ENCODE measurements around the gene ESRRA.
A peak's percentile ranks its signal among the peaks of the same experiment; 100 is the strongest.

ESRRA gene

DNA sequence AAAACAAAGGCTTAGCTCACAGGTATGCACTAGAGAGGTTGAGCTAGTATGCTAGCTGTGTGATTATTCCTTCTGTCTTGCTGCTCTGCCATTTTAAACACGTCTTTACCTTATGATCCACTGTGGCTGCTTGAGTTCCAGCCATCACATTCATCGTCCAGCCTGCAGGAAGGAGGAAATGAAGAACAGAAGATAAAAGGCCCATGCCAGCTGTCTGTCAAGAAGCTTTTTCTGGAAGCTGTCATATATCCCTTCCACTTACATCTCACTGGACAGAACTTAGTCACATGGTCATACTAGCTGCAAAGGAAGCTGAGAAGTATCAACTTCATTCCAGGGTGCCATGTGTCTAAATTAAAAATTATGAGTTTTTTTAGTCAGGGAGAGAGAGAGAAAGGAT, 22.1 kb downstream of the ESRRA start:
- 89% methylated on average over 2 of the region's 2 CpGs for WGBS
- Histone ChIP-seq H2AFZ (ENCODE audit: low read depth, low read length) (no peak overlapping the region), H3K23ac (ENCODE audit: low read length in 2 of 2) (no peak overlapping the region), H3K4me3 (ENCODE audit: insufficient read depth in 1 of 2, low read depth in 1 of 2, low read length in 2 of 2) (no peak overlapping the region), H3K9me3 (ENCODE audit: control insufficient read depth, low read length) (peaks cover 3% of the 10 kb centered on the region), H2AK5ac (ENCODE audit: low read length, severe bottlenecking) (no peak overlapping the region), H3K14ac (ENCODE audit: low read length in 2 of 2) (no peak overlapping the region), H2BK15ac (ENCODE audit: low read depth, poor library complexity, severe bottlenecking) (no peak overlapping the region), H3K27me3 (ENCODE audit: control insufficient read depth in 1 of 2, insufficient read depth in 1 of 2, low read length in 2 of 2) (no peaks in the 10 kb centered on the region), H3K4ac (ENCODE audit: low read depth in 1 of 2, low read length in 2 of 2) (no peak overlapping the region), H3K4me1 (ENCODE audit: control insufficient read depth, insufficient read depth, low read depth, low read length) (peaks cover 21% of the 10 kb centered on the region), H4K8ac (ENCODE audit: low read length) (no peak overlapping the region), H4K91ac (ENCODE audit: low read length) (no peak overlapping the region), H2BK5ac (ENCODE audit: low read depth, low read length, poor library complexity, severe bottlenecking) (no peak overlapping the region), H3K4me2 (ENCODE audit: low read length, poor library complexity, severe bottlenecking) (no peak overlapping the region), H3K9ac (ENCODE audit: low read length) (no peak overlapping the region), H3K27ac (ENCODE audit: low read length, poor library complexity, severe bottlenecking) (no peak overlapping the region), H3K36me3 (ENCODE audit: control insufficient read depth in 1 of 2, insufficient read depth in 2 of 2, low read depth in 1 of 2, low read length in 2 of 2) (peaks cover 13 to 20% of the 10 kb centered on the region in 2 experiments), H3K79me1 (replicated peaks; ENCODE audit: low read length, poor library complexity, severe bottlenecking) (no peaks in the 10 kb centered on the region), H3K18ac (ENCODE audit: low read depth in 1 of 2, low read length in 2 of 2) (no peak overlapping the region), H2BK120ac (ENCODE audit: low read depth, low read length) (no peak overlapping the region), H2BK12ac (ENCODE audit: low read length in 2 of 2) (no peak overlapping the region)
- no peak for DNase-seq

- Histone ChIP-seq H2BK5ac (ENCODE audit: low read depth, low read length, poor library complexity, severe bottlenecking) (no peak overlapping the region), H3K9me3 (ENCODE audit: control insufficient read depth, low read length) (peaks cover 3% of the 10 kb centered on the region), H2AK5ac (ENCODE audit: low read length, severe bottlenecking) (no peak overlapping the region), H3K4me1 (ENCODE audit: control insufficient read depth, insufficient read depth, low read depth, low read length) (peaks cover 16% of the 10 kb centered on the region), H4K91ac (ENCODE audit: low read length) (no peak overlapping the region), H3K9ac (ENCODE audit: low read length) (no peak overlapping the region), H3K18ac (ENCODE audit: low read depth in 1 of 2, low read length in 2 of 2) (no peak overlapping the region), H3K4me3 (ENCODE audit: insufficient read depth in 1 of 2, low read depth in 1 of 2, low read length in 2 of 2) (no peak overlapping the region), H3K79me1 (replicated peaks; ENCODE audit: low read length, poor library complexity, severe bottlenecking) (no peaks in the 10 kb centered on the region), H2BK12ac (ENCODE audit: low read length in 2 of 2) (no peak overlapping the region), H3K27me3 (ENCODE audit: control insufficient read depth in 1 of 2, insufficient read depth in 1 of 2, low read length in 2 of 2) (no peaks in the 10 kb centered on the region), H3K4me2 (ENCODE audit: low read length, poor library complexity, severe bottlenecking) (no peak overlapping the region), H2BK15ac (ENCODE audit: low read depth, poor library complexity, severe bottlenecking) (no peak overlapping the region), H3K36me3 (ENCODE audit: control insufficient read depth in 1 of 2, insufficient read depth in 2 of 2, low read depth in 1 of 2, low read length in 2 of 2) (peaks cover 6 to 14% of the 10 kb centered on the region in 2 experiments), H4K8ac (ENCODE audit: low read length) (no peak overlapping the region), H3K4ac (ENCODE audit: low read depth in 1 of 2, low read length in 2 of 2) (no peak overlapping the region), H2AFZ (ENCODE audit: low read depth, low read length) (no peak overlapping the region), H2BK120ac (ENCODE audit: low read depth, low read length) (no peak overlapping the region), H3K14ac (ENCODE audit: low read length in 2 of 2) (no peak overlapping the region), H3K27ac (ENCODE audit: low read length, poor library complexity, severe bottlenecking) (no peak overlapping the region), H3K23ac (ENCODE audit: low read length in 2 of 2) (no peak overlapping the region)
- no peak for DNase-seq
- 98% methylated on average over 2 of the region's 3 CpGs for WGBS
These were observed 22.7 kb downstream of the ESRRA start for GRCh38 chr11:64327993-64328392.

GRCh38 chr11:64330888-64331287, 25.6 kb downstream of the ESRRA start:
- no peak overlapping the region for H2BK12ac ChIP-seq (ENCODE audit: low read length in 2 of 2)
- H2AFZ ChIP-seq (ENCODE audit: low read depth, low read length) = no peak overlapping the region
- H3K9me3 ChIP-seq (ENCODE audit: control insufficient read depth, low read length) = peaks cover 3% of the 10 kb centered on the region
- no peak overlapping the region for H4K8ac ChIP-seq (ENCODE audit: low read length)
- no peak overlapping the region for H3K4me3 ChIP-seq (ENCODE audit: insufficient read depth in 1 of 2, low read depth in 1 of 2, low read length in 2 of 2)
- no peak overlapping the region for H3K18ac ChIP-seq (ENCODE audit: low read depth in 1 of 2, low read length in 2 of 2)
- peak overlapping the region; percentile 4 for H2BK15ac ChIP-seq (ENCODE audit: low read depth, poor library complexity, severe bottlenecking)
- H3K79me1 ChIP-seq (replicated peaks; ENCODE audit: low read length, poor library complexity, severe bottlenecking) = no peaks in the 10 kb centered on the region
- no peak overlapping the region for H3K14ac ChIP-seq (ENCODE audit: low read length in 2 of 2)
- H3K4me1 ChIP-seq (ENCODE audit: control insufficient read depth, insufficient read depth, low read depth, low read length) = peaks cover 20% of the 10 kb centered on the region
- no peak overlapping the region for H3K23ac ChIP-seq (ENCODE audit: low read length in 2 of 2)
- DNase-seq = no peak
- no peak overlapping the region for H2AK5ac ChIP-seq (ENCODE audit: low read length, severe bottlenecking)
- WGBS = 96% methylated on average over 11 of the region's 11 CpGs
- H3K36me3 ChIP-seq (ENCODE audit: control insufficient read depth in 1 of 2, insufficient read depth in 2 of 2, low read depth in 1 of 2, low read length in 2 of 2) = no peaks in the 10 kb centered on the region
- no peaks in the 10 kb centered on the region for H3K27me3 ChIP-seq (ENCODE audit: control insufficient read depth in 1 of 2, insufficient read depth in 1 of 2, low read length in 2 of 2)
- no peak overlapping the region for H3K4me2 ChIP-seq (ENCODE audit: low read length, poor library complexity, severe bottlenecking)
- no peak overlapping the region for H2BK120ac ChIP-seq (ENCODE audit: low read depth, low read length)
- H2BK5ac ChIP-seq (ENCODE audit: low read depth, low read length, poor library complexity, severe bottlenecking) = no peak overlapping the region
- no peak overlapping the region for H3K4ac ChIP-seq (ENCODE audit: low read depth in 1 of 2, low read length in 2 of 2)
- no peak overlapping the region for H4K91ac ChIP-seq (ENCODE audit: low read length)
- no peak overlapping the region for H3K27ac ChIP-seq (ENCODE audit: low read length, poor library complexity, severe bottlenecking)
- H3K9ac ChIP-seq (ENCODE audit: low read length) = no peak overlapping the region

DNA sequence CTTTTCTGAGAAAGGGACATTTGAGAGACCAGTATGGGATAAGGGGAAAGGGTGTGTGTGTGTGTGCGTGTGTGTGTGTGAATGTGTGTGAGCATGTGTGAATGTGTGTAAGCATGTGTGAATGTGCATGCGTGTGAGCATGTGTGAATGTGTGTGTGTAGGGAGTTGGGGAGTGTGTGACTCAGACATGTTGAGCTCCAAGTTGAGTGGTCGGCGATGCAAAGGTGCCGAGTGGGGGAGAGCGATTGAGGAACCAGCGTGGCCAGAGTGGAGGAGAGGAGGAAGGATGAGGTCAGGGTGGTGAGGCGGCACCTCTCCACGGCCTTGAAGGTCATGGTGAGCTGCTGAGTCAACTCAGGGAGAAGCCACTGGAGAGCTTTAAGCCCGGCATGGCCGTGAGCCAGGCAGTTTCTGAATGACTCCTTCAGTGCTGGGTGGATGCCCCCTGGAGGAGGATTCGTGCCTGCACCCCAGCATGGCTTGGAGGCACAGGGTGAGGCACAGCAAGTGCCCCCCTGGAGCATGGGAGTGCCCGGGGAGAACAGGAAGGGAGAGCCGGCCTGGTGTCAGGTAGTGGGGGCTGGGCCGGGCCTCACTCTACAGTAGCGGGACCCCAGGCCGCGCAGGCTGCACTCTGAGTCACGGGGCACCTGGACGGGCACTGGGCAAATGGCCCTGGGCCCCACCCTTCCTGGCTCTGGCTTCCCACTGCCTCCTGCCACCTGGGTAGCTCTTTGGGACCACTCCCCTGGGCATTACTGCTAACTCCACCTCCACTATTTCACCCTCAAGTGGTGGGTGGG, 26.4 kb downstream of the ESRRA start:
- Histone ChIP-seq H3K79me1 (replicated peaks; ENCODE audit: low read length, poor library complexity, severe bottlenecking) (no peaks in the 10 kb centered on the region), H2BK5ac (ENCODE audit: low read depth, low read length, poor library complexity, severe bottlenecking) (no peak overlapping the region), H3K9me3 (ENCODE audit: control insufficient read depth, low read length) (peaks cover 3% of the 10 kb centered on the region), H3K4me2 (ENCODE audit: low read length, poor library complexity, severe bottlenecking) (no peak overlapping the region), H3K4ac (ENCODE audit: low read depth in 1 of 2, low read length in 2 of 2) (no peak overlapping the region), H2BK12ac (ENCODE audit: low read length in 2 of 2) (peak overlapping the region in 1 of 2 experiments; percentile 57), H3K27ac (ENCODE audit: low read length, poor library complexity, severe bottlenecking) (no peak overlapping the region), H3K4me3 (ENCODE audit: insufficient read depth in 1 of 2, low read depth in 1 of 2, low read length in 2 of 2) (peak overlapping the region in 1 of 2 experiments; percentile 36), H3K23ac (ENCODE audit: low read length in 2 of 2) (no peak overlapping the region), H2AK5ac (ENCODE audit: low read length, severe bottlenecking) (peak overlapping the region; percentile 50), H2BK120ac (ENCODE audit: low read depth, low read length) (no peak overlapping the region), H3K18ac (ENCODE audit: low read depth in 1 of 2, low read length in 2 of 2) (peak overlapping the region; percentile 30 to 52), H3K27me3 (ENCODE audit: control insufficient read depth in 1 of 2, insufficient read depth in 1 of 2, low read length in 2 of 2) (no peaks in the 10 kb centered on the region), H3K36me3 (ENCODE audit: control insufficient read depth in 1 of 2, insufficient read depth in 2 of 2, low read depth in 1 of 2, low read length in 2 of 2) (no peaks in the 10 kb centered on the region), H4K91ac (ENCODE audit: low read length) (peak overlapping the region; percentile 71), H3K9ac (ENCODE audit: low read length) (peak overlapping the region; percentile 32), H4K8ac (ENCODE audit: low read length) (peak overlapping the region; percentile 30), H3K4me1 (ENCODE audit: control insufficient read depth, insufficient read depth, low read depth, low read length) (peaks cover 21% of the 10 kb centered on the region), H3K14ac (ENCODE audit: low read length in 2 of 2) (peak overlapping the region in 1 of 2 experiments; percentile 1), H2AFZ (ENCODE audit: low read depth, low read length) (peak overlapping the region; percentile 3), H2BK15ac (ENCODE audit: low read depth, poor library complexity, severe bottlenecking) (no peak overlapping the region)
- peak; percentile 90 for DNase-seq
- 47% methylated on average over 16 of the region's 20 CpGs for WGBS

Measured in mesenchymal stem cell (in vitro differentiated cells and primary cell).